GM12878 (cell line): ENCODE measurements around the gene ARHGEF10L. TPM values are rescaled to one million over a fixed set of nuclear protein-coding genes. Genes with fewer than 3 reads are reported as not detected.

Experiments used
- ATAC-seq: fragments of 200-7000 bp; cut with Tn5 transposase; 3 replicates; pipeline ENCODE4 v1.9.1; 2020; ENCODE audit warnings: mild to moderate bottlenecking, moderate library complexity
- BruUV-seq: library from RNA; stranded (reverse); fragments of 400-500 nt; replicated peaks from 2 replicates; lab custom pipeline; 2021; lab: Mats Ljungman, UMichigan
- CTCF ChIA-PET: fragments of 300-600 bp; sonication (Branson Sonifier 250); formaldehyde crosslinking; extraction: SDS; loops from one replicate; lab custom pipeline; 2021; ENCODE audit warnings: inconsistent platforms; lab: Yijun Ruan, JAX
- POLR2A ChIA-PET: fragments of 350-600 bp; formaldehyde crosslinking; extraction: SDS; loops from one replicate; lab custom pipeline; 2021; ENCODE audit warnings: inconsistent platforms; lab: Charles Lee
- RAD21 ChIA-PET: fragments of 300-600 bp; sonication (Branson Sonifier 250); formaldehyde crosslinking; loops from one replicate; lab custom pipeline; 2023; ENCODE audit warnings: antibody characterized with exemption; ENCODE audit not compliant: unreplicated experiment; lab: Charles Lee
- SMC1A ChIA-PET: fragments of 300-600 bp; sonication (Branson Sonifier 250); formaldehyde crosslinking; loops from one replicate; lab custom pipeline; 2023; ENCODE audit not compliant: unreplicated experiment, uncharacterized antibody; lab: Charles Lee
- DNase-seq: peaks from one replicate; pipeline ENCODE4 v3.0.0-alpha.2; 2011; ENCODE audit warnings: low read depth, low spot score
- FAIRE-seq: peaks from 3 replicates; lab custom pipeline; 2011; peaks lifted over from hg19 to GRCh38; lab: Jason Lieb, UNC
- H2AFZ ChIP-seq: 2 replicates; pipeline ENCODE4 v1.6.0; 2011; ENCODE audit warnings: low read depth, low read length, control low read depth; ENCODE audit not compliant: control insufficient read depth
- H3K27ac ChIP-seq: 2 replicates; pipeline ENCODE4 v1.5.1; 2011; ENCODE audit warnings: control low read depth; ENCODE audit not compliant: control insufficient read depth, insufficient read depth
- H3K27me3 ChIP-seq, 2 experiments: replicated peaks in 1 of 2; 2 replicates each; pipeline versions ENCODE4 v1.6.0 to v1.6.1; 2011; ENCODE audit warnings: low read length in 1 of 2; ENCODE audit not compliant: control insufficient read depth in 2 of 2, insufficient read depth in 2 of 2
- H3K36me3 ChIP-seq, 2 experiments: 2 replicates each; pipeline ENCODE4 v1.5.1; 2011; ENCODE audit warnings: low read length in 1 of 2; ENCODE audit not compliant: control insufficient read depth in 2 of 2, insufficient read depth in 2 of 2
- H3K4me1 ChIP-seq: 2 replicates; pipeline ENCODE4 v1.6.1; 2011; ENCODE audit warnings: mild to moderate bottlenecking, low read length, moderate library complexity, mixed read lengths; ENCODE audit not compliant: control insufficient read depth, insufficient read depth
- H3K4me2 ChIP-seq: 2 replicates; pipeline ENCODE4 v1.6.0; 2011; ENCODE audit warnings: control low read depth; ENCODE audit not compliant: control insufficient read depth, insufficient read depth
- H3K4me3 ChIP-seq: fragments of 200-600 bp; sonication (generic); 2 replicates; pipeline ENCODE4 v1.5.1; 2016
- H3K79me2 ChIP-seq: 2 replicates; pipeline ENCODE4 v1.6.0; 2011; ENCODE audit warnings: low read length; ENCODE audit not compliant: control insufficient read depth, insufficient read depth
- H3K9ac ChIP-seq: 2 replicates; pipeline ENCODE4 v1.8.0; 2011; ENCODE audit warnings: low read length, control low read depth, mixed read lengths; ENCODE audit not compliant: control insufficient read depth, insufficient read depth
- H3K9me3 ChIP-seq: replicated peaks from 3 replicates; pipeline ENCODE4 v1.5.1; 2011; ENCODE audit warnings: mild to moderate bottlenecking, low read length; ENCODE audit not compliant: control insufficient read depth, insufficient read depth
- H4K20me1 ChIP-seq: 2 replicates; pipeline ENCODE4 v1.6.0; 2011; ENCODE audit not compliant: control insufficient read depth, insufficient read depth
- CEBPB ChIP-seq, 2 experiments: fragments of 150-350 bp in 1 of 2; IDR thresholded peaks; 2 replicates each; pipeline ENCODE4 v1.6.1; 2012 to 2014; ENCODE audit warnings: low read depth in 2 of 2, low read length in 2 of 2, borderline replicate concordance in 1 of 2, inconsistent platforms in 1 of 2
- DPF2 ChIP-seq: fragments of 450-650 bp; IDR thresholded peaks from 2 replicates; pipeline ENCODE4 v1.6.1; 2017; ENCODE audit warnings: mild to moderate bottlenecking
- IRF4 ChIP-seq: IDR thresholded peaks from 2 replicates; pipeline ENCODE4 v1.6.1; 2011; ENCODE audit warnings: low read depth, low read length
- KDM1A ChIP-seq: fragments of 200-600 bp; sonication (generic); IDR thresholded peaks from 2 replicates; pipeline ENCODE4 v1.6.1; 2016; ENCODE audit warnings: borderline replicate concordance
- NFYB ChIP-seq: IDR thresholded peaks from 2 replicates; pipeline ENCODE4 v1.6.1; 2011; ENCODE audit warnings: low read depth, mild to moderate bottlenecking, low read length, improper control_type of control experiment, moderate library complexity; ENCODE audit not compliant: insufficient read depth
- SIN3A ChIP-seq: IDR thresholded peaks from 2 replicates; pipeline ENCODE4 v1.6.1; 2012; ENCODE audit warnings: low read depth, low read length, improper control_type of control experiment
- TBL1XR1 ChIP-seq: IDR thresholded peaks from 2 replicates; pipeline ENCODE4 v1.6.1; 2012; ENCODE audit warnings: low read depth, low read length, improper control_type of control experiment
- WGBS: methylation state at CpG from one replicate; pipeline ENCODE4 v1.1.6; 2016; ENCODE audit warnings: low lambda C conversion rate; ENCODE audit not compliant: insufficient replicate concordance, insufficient coverage; ENCODE audit errors: missing lambda C conversion rate; 5-methylcytosine and 5-hydroxymethylcytosine counted together
- in situ Hi-C: fragments of 300-500 bp; cut with MboI; formaldehyde crosslinking; loops from 9 replicates; pipeline ENCODE4 v1.14.3; 2018; ENCODE audit warnings: mixed read lengths
- intact Hi-C: fragments of 100-400 bp; cut with micrococcal nuclease; formaldehyde crosslinking; loops from one replicate; pipeline ENCODE4 v1.14.2; 2022; ENCODE audit not compliant: unreplicated experiment
- polyA plus RNA-seq, 11 experiments: library from polyadenylated mRNA; depleted of rRNA in 4 of 11; unstranded in 6 of 11; stranded (reverse) in 5 of 11; fragments of >200 nt; fragmentation: Nextera tagmentation in 4 of 11; fragmentation: Illumina TruSeq in 1 of 11; extraction: Ambion mirVana in 4 of 11; extraction: Trizol in 1 of 11; gene quantifications; 1 replicate in 1 of 11; 2 replicates in 10 of 11; pipeline versions ENCODE4 v1.2.1 to v1.2.3, GENCODE V29; 2011 to 2016; ENCODE audit warnings: inconsistent platforms in 2 of 11, missing spikeins in 2 of 11, low read depth in 1 of 11
- total RNA-seq, 4 experiments: library from RNA; depleted of rRNA in 3 of 4; stranded (reverse); fragments of >200 nt in 3 of 4; fragmentation: Illumina TruSeq in 1 of 4; extraction: Trizol in 1 of 4; gene quantifications; 2 replicates each; pipeline versions ENCODE4 v1.2.1 to v1.2.3, GENCODE V29; 2013 to 2021
- TF ChIP-seq, protein P1 (sequence below): IDR thresholded peaks from 2 replicates; pipeline ENCODE4 v1.6.1; 2011; ENCODE audit warnings: borderline replicate concordance, low read depth, mild to moderate bottlenecking, moderate library complexity, mixed read lengths, low read length; ENCODE audit not compliant: insufficient read depth; ENCODE audit errors: extremely low read length
- TF ChIP-seq, protein P2 (sequence below): IDR thresholded peaks from 2 replicates; pipeline ENCODE4 v1.6.1; 2011; ENCODE audit warnings: mild to moderate bottlenecking, low read depth, low read length, moderate library complexity; ENCODE audit not compliant: insufficient replicate concordance
- TF ChIP-seq, protein P3 (sequence below): fragments of 150-350 bp; IDR thresholded peaks from 2 replicates; pipeline ENCODE4 v1.6.1; 2014; ENCODE audit warnings: mild to moderate bottlenecking, low read depth, low read length

The ARHGEF10L gene
- total and polyA plus RNA-seq, 10 of the 15 experiments (the other 5 are each of a cell fraction or from before 2014, with no cell fraction given): 0.05 to 0.94 (median 0.28) TPM; not detected in 2

DNA sequence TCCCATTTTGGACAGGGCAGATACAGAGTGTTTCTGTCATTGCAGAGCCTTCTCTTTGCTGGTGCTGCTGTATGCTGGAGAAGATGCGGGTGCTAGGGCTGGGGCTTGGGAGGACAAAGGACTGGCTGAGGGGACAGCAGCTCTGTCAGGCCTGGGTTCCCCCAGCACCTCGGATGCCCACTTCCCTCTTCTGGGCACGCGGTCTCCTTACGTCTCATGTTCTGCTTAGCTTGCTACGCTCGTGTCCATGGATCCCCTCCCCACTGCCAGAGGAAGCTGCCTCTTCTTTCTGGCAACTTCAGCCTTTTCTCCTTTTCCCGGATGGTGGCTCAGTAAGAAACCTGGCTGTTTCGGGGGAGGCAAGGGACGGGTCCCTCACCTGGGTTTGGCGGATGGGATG is 75.7 kb downstream of the ARHGEF10L start:
- no TSS peak for BruUV-seq
- Histone ChIP-seq H3K36me3 (no peaks in the 10 kb centered on the region), H3K27me3 (peaks cover 0 to 2% of the 10 kb centered on the region in 2 experiments; a peak in 2 of 4 replicates), H3K4me3 (no peak overlapping the region), H3K4me1 (no peaks in the 10 kb centered on the region), H3K27ac (no peak overlapping the region), H3K79me2 (no peaks in the 10 kb centered on the region), H3K4me2 (no peak overlapping the region), H2AFZ (no peak overlapping the region), H4K20me1 (no peaks in the 10 kb centered on the region), H3K9ac (no peak overlapping the region), H3K9me3 (no peaks in the 10 kb centered on the region)
- RAD21 ChIA-PET: interaction anchor here (0.8 kb wide), 1 partner anchor 112 kb away, joined by 3 read pairs; no protein-coding TSS in a partner anchor
- DNase-seq (no peak), ATAC-seq (no peak), FAIRE-seq (no peak)
- in situ Hi-C loops: no loop called here
- WGBS: 55% methylated on average over 11 of the region's 11 CpGs
- POLR2A ChIA-PET: no interaction called here
- CTCF ChIA-PET: no interaction called here
- no peak for TF ChIP-seq KDM1A
- TF ChIP-seq, protein P1, sequence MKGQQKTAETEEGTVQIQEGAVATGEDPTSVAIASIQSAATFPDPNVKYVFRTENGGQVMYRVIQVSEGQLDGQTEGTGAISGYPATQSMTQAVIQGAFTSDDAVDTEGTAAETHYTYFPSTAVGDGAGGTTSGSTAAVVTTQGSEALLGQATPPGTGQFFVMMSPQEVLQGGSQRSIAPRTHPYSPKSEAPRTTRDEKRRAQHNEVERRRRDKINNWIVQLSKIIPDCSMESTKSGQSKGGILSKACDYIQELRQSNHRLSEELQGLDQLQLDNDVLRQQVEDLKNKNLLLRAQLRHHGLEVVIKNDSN: no peak
- no peak for TF ChIP-seq TBL1XR1
- intact Hi-C loops: no loop called here
- SMC1A ChIA-PET: no interaction called here

DNA sequence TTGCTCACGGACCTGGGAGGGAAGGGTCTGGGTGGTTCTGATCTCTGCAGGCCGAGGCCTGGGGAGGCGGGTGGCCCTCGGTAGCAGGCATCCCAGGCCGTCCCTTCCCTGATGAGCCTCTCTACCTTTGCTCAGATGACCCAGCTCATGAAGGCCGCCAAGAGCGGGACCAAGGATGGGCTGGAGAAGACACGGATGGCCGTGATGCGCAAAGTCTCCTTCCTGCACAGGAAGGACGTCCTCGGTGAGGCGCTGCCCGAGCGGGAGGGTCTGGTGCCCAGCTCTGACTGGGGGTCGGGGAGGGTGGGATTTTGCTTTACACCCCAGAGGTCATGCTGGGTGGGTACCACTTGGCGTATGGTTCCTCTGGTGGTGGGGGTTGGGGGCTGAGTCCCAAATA is 76.5 kb downstream of the ARHGEF10L start:
- RAD21 ChIA-PET: interaction anchor here (0.8 kb wide), 1 partner anchor 113 kb away, joined by 3 read pairs; no protein-coding TSS in a partner anchor
- POLR2A ChIA-PET: no interaction called here
- no peaks in the 10 kb centered on the region for H3K36me3 ChIP-seq
- H3K9me3 ChIP-seq: no peaks in the 10 kb centered on the region
- H3K27ac ChIP-seq: no peak overlapping the region
- BruUV-seq: no TSS peak
- no peaks in the 10 kb centered on the region for H3K4me1 ChIP-seq
- no peaks in the 10 kb centered on the region for H3K79me2 ChIP-seq
- WGBS: 35% methylated on average over 12 of the region's 17 CpGs
- CTCF ChIA-PET: no interaction called here
- no peak overlapping the region for H2AFZ ChIP-seq
- no peak overlapping the region for H3K4me2 ChIP-seq
- in situ Hi-C loops: no loop called here
- ATAC-seq: no peak
- DNase-seq: no peak
- peaks cover 0 to 3% of the 10 kb centered on the region in 2 experiments; a peak in 2 of 4 replicates for H3K27me3 ChIP-seq
- no peak for FAIRE-seq
- H3K4me3 ChIP-seq: no peak overlapping the region
- intact Hi-C loops: no loop called here
- SMC1A ChIA-PET: no interaction called here
- no peaks in the 10 kb centered on the region for H4K20me1 ChIP-seq
- H3K9ac ChIP-seq: no peak overlapping the region
- TF ChIP-seq DPF2 (no peak), CEBPB (IDR thresholded peaks at IDR 0.05; ENCODE audit: borderline replicate concordance in 1 of 2, low read depth in 2 of 2, low read length in 2 of 2) (no peak), NFYB (no peak), SIN3A (no peak), IRF4 (no peak)
- TF ChIP-seq, protein P2, sequence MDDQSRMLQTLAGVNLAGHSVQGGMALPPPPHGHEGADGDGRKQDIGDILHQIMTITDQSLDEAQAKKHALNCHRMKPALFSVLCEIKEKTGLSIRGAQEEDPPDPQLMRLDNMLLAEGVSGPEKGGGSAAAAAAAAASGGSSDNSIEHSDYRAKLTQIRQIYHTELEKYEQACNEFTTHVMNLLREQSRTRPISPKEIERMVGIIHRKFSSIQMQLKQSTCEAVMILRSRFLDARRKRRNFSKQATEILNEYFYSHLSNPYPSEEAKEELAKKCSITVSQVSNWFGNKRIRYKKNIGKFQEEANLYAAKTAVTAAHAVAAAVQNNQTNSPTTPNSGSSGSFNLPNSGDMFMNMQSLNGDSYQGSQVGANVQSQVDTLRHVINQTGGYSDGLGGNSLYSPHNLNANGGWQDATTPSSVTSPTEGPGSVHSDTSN: no peak
- TF ChIP-seq, protein P3, sequence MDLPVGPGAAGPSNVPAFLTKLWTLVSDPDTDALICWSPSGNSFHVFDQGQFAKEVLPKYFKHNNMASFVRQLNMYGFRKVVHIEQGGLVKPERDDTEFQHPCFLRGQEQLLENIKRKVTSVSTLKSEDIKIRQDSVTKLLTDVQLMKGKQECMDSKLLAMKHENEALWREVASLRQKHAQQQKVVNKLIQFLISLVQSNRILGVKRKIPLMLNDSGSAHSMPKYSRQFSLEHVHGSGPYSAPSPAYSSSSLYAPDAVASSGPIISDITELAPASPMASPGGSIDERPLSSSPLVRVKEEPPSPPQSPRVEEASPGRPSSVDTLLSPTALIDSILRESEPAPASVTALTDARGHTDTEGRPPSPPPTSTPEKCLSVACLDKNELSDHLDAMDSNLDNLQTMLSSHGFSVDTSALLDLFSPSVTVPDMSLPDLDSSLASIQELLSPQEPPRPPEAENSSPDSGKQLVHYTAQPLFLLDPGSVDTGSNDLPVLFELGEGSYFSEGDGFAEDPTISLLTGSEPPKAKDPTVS: no peak
